ENCODE results near the gene ZNF37A. TPM values are rescaled to one million over a fixed set of nuclear protein-coding genes. Genes with fewer than 3 reads are reported as not detected.

Gene ZNF37A
- 4.9 and 13.6 TPM in 2 replicates for total RNA-seq

GRCh38 chr10:38094158-38094926, at the start of gene ZNF37A:
ZNF37A (plus strand) TSS chr10:38094337; CDS start chr10:38096618, 2,281 bp downstream.

Other genes with a start within 250 kb of the ZNF37A start
- gene ZNF248, start 236.7 kb upstream of the ZNF37A start, total RNA-seq: 2.3 and 4.9 TPM in 2 replicates
- gene ZNF25, start 117.7 kb upstream of the ZNF37A start, total RNA-seq: 4.5 and 4.9 TPM in 2 replicates
- 6.9 and 9.1 TPM in 2 replicates for gene ZNF33A, start 83.7 kb upstream of the ZNF37A start, total RNA-seq